Measurements from ENCODE around the gene GATAD2B.
"Not testable (repeated sequence)": the region's sequence is repeated elsewhere in the genome, so short reads cannot be mapped to it uniquely, and the experiment has no call there.

Gene GATAD2B

GRCh38 chr1:153786038-153786790, 136.6 kb downstream of the GATAD2B start:
- no peak for TF ChIP-seq CTCF (IDR thresholded peaks at IDR 0.05; ENCODE audit: control extremely low read depth, extremely low read depth, low read depth, missing control alignments)
- ChIA-PET CTCF (interaction anchor here (1.0 to 2.0 kb wide), 2 partner anchors 10 to 13 kb away, joined by 3 to 4 read pairs; no protein-coding TSS in a partner anchor), POLR2A (no interaction called here)
- DNase-seq (ENCODE audit: extremely low spot score), result no peak

DNA sequence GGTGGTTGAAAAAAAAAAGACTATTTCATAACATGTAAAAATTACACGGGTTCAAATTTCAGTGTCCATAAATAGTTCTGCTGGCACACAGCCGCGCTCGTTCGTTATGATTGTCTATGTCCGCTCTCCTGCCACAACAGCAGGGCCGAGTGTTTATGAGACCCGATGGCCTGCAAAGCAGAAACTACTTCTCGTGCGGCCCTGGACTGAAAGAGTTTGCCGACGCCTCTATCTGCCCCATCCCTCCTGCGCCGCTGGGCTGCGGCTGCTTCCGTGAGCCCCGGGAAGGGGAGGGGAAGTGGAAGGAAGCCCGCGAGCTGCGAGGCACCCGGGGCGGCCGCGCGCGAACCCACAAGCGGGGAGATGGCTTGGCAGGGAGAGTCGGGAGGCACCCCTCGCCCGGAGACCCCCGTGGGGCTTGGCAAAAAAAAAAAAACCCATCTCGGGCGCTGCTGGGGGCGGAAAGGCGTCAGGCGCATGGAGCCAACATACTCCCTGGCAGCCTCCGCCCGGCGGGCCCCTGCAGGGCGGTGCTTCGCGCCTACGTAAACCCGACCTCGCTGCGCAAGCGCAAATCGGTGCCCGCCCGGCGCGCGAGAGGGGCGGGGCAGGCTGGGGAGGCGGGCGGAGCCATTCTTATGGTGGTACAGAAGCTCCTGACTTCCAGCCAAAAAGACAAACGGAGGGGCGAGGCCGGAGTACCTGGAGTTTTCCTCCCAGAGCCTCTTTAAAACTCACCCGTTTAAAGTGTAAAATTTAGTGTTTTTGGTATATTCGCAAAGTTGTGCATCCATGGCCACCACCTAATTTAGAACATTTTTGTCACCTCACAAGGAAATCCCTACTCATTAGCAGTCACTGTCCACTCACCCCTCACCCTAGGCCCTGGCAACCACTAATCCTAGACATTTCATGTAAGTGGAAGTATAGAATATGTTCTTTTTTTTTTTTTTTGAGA, 139.3 kb downstream of the GATAD2B start:
- DNase-seq (ENCODE audit: extremely low spot score), result peak; percentile 97
- no peak for TF ChIP-seq CTCF (IDR thresholded peaks at IDR 0.05; ENCODE audit: control extremely low read depth, extremely low read depth, low read depth, missing control alignments)
- ChIA-PET CTCF (interaction anchor here (0.7 kb wide), 1 partner anchor 8 kb away, joined by 3 read pairs; no protein-coding TSS in a partner anchor), POLR2A (interaction anchor here (0.7 kb wide), 1 partner anchor 56 kb away, joined by 3 read pairs; no protein-coding TSS in a partner anchor)

DNA sequence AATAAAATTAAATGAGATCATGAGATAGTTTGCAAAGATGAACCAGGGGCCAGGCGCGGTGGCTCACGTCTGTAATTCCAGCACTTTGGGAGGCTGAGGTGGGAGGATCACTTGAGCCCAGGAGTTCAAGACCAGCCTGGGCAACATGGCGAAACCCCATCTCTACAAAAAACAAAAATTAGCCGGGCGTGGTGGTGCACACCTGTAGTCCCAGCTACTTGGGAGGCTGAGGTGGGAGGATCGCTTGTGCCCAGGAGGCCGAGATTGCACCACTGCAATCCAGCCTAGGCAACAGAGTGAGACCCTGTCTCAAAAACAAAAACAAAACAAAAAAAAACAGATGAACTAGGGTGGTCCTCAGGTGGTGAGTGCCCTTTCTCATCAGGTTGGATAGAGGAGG, 140.1 kb downstream of the GATAD2B start:
- POLR2A ChIA-PET; DNase-seq (ENCODE audit: extremely low spot score): not testable (repeated sequence)
- CTCF ChIA-PET, result interaction anchor here (1.0 kb wide), 1 partner anchor 14 kb away, joined by 4 read pairs; no protein-coding TSS in a partner anchor

DNA sequence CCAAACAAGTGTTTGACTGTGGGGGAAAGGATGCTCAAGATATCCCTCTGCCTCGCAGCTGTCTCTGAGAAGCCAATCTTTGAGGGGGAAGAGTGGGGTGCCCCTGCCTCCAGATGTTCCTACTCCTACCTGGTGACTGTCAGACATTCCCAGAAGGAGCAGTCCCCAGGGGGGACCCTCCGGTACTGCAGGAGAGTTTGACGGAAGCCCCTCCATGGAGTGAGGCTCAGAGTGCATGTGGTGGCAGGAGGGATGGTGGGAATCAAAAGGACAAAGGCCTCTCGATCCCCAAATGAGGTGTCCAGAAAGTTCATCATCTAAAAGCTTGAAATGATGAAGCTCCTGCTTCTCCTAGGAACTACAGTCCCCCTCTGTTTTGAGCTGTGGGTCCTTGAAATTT, 142.2 kb downstream of the GATAD2B start:
- CTCF ChIA-PET, result interaction anchor here (0.8 to 1.3 kb wide), 2 partner anchors 9 to 97 kb away, joined by 3 to 5 read pairs; no protein-coding TSS in a partner anchor
- no peak for DNase-seq (ENCODE audit: extremely low spot score)
- POLR2A ChIA-PET, result no interaction called here
- TF ChIP-seq CTCF (IDR thresholded peaks at IDR 0.05; ENCODE audit: control extremely low read depth, extremely low read depth, low read depth, missing control alignments), result no peak

- CTCF ChIA-PET, result interaction anchor here (1.3 kb wide), 1 partner anchor 9 kb away, joined by 5 read pairs; no protein-coding TSS in a partner anchor
- POLR2A ChIA-PET, result no interaction called here
- no peak for DNase-seq (ENCODE audit: extremely low spot score)
- no peak for TF ChIP-seq CTCF (IDR thresholded peaks at IDR 0.05; ENCODE audit: control extremely low read depth, extremely low read depth, low read depth, missing control alignments)
These were observed 142.8 kb downstream of the GATAD2B start for GRCh38 chr1:153779781-153780541.

GRCh38 chr1:153778824-153779519, 143.8 kb downstream of the GATAD2B start:
- POLR2A ChIA-PET, result no interaction called here
- no peak for TF ChIP-seq CTCF (IDR thresholded peaks at IDR 0.05; ENCODE audit: control extremely low read depth, extremely low read depth, low read depth, missing control alignments)
- CTCF ChIA-PET, result interaction anchor here (1.5 kb wide), 1 partner anchor 12 kb away, joined by 3 read pairs; no protein-coding TSS in a partner anchor
- DNase-seq (ENCODE audit: extremely low spot score), result no peak
